Uterus (tissue), 4 donors: ENCODE measurements around the gene FASTK. TPM values are rescaled to one million over a fixed set of nuclear protein-coding genes. Genes with fewer than 3 reads are reported as not detected.

Source experiments
- DNase-seq, 2 donors: peaks; one replicate each; pipeline ENCODE4 v3.0.0-alpha.2; 2019 to 2020
- H3K27ac ChIP-seq, 2 donors: fragments of 200-600 bp; sonication (generic); 1 replicate in 1 of 2; 2 replicates in 1 of 2; pipeline ENCODE4 v1.5.1; 2016 to 2018
- H3K27me3 ChIP-seq, 2 donors: fragments of 200-600 bp; sonication (generic); one replicate each; pipeline ENCODE4 v1.5.1; 2018 to 2019; ENCODE audit warnings: control low read depth in 1 of 2
- H3K36me3 ChIP-seq, 2 donors: fragments of 200-600 bp; sonication (generic); one replicate each; pipeline ENCODE4 v1.5.1; 2019; ENCODE audit warnings: control low read depth in 1 of 2
- H3K4me1 ChIP-seq, 2 donors: fragments of 200-600 bp; sonication (generic); one replicate each; pipeline ENCODE4 v1.5.1; 2018 to 2019; ENCODE audit warnings: control low read depth in 1 of 2
- H3K4me3 ChIP-seq, 2 donors: fragments of 200-600 bp; sonication (generic); 1 replicate in 1 of 2; 2 replicates in 1 of 2; pipeline ENCODE4 v1.5.1; 2018 to 2019; ENCODE audit warnings: mild to moderate bottlenecking in 1 of 2
- H3K9me3 ChIP-seq, 2 donors: fragments of 200-600 bp; sonication (generic); one replicate each; pipeline ENCODE4 v1.5.1; 2019; ENCODE audit warnings: control low read depth in 1 of 2
- POLR2A ChIP-seq, 2 donors: fragments of 450-650 bp; IDR thresholded peaks; one replicate each; pipeline ENCODE4 v1.6.1; 2016; ENCODE audit warnings: antibody characterized with exemption in 2 of 2, mild to moderate bottlenecking in 1 of 2, moderate library complexity in 1 of 2
- intact Hi-C: fragments of 100-400 bp; cut with DNase I; formaldehyde crosslinking; loops from one replicate; pipeline ENCODE4 v1.15.1; 2023; ENCODE audit warnings: low total_unique reads
- total RNA-seq, 4 donors: library from RNA; depleted of rRNA in 3 of 4; stranded (reverse); fragments of >200 nt in 3 of 4; gene quantifications; one replicate each; pipeline versions ENCODE4 v1.1.0 to v1.2.4, GENCODE V29; 2014 to 2023
- TF ChIP-seq, protein P1 (sequence below), 4 experiments: fragments of 200-600 bp in 2 of 4; fragments of 450-650 bp in 2 of 4; sonication (generic) in 2 of 4; IDR thresholded peaks; one replicate each; pipeline ENCODE4 v1.5.1; 2016 to 2019; ENCODE audit warnings: antibody characterized with exemption in 4 of 4, mild to moderate bottlenecking in 2 of 4, moderate library complexity in 1 of 4
- donor health status: DM: yes; HTN: yes; CAD: no.

The FASTK gene
- total RNA-seq, 4 donors from 2014 or later: 37.1 to 84.9 (median 52.4) TPM

DNA sequence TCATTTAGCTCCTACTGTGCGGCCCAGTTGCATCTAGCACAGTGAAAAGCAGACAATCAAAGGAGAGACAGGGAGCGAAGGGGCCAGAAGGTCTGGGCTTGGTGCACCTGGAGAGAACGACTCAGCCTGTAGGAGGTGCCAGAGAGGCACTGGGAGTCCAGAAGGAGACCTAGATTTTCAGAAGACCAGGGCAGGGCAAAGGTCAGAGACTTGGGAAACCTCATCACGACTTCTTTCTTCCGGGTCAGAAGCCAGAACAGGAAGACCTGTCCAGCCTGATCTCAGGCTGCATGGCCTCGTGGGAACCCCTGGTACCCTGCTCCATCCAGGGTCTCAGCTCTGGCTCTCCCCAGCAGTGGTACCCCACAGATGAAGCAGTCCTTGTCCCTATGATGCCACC lies 10.8 kb upstream of the FASTK start:
- Histone ChIP-seq H3K4me1 (peaks cover 0 to 12% of the 10 kb centered on the region in 2 donors), H3K9me3 (no peaks in the 10 kb centered on the region), H3K4me3 (no peak overlapping the region), H3K27me3 (no peaks in the 10 kb centered on the region), H3K27ac (no peak overlapping the region), H3K36me3 (no peaks in the 10 kb centered on the region)
- no peak for DNase-seq
- TF ChIP-seq, protein P1, sequence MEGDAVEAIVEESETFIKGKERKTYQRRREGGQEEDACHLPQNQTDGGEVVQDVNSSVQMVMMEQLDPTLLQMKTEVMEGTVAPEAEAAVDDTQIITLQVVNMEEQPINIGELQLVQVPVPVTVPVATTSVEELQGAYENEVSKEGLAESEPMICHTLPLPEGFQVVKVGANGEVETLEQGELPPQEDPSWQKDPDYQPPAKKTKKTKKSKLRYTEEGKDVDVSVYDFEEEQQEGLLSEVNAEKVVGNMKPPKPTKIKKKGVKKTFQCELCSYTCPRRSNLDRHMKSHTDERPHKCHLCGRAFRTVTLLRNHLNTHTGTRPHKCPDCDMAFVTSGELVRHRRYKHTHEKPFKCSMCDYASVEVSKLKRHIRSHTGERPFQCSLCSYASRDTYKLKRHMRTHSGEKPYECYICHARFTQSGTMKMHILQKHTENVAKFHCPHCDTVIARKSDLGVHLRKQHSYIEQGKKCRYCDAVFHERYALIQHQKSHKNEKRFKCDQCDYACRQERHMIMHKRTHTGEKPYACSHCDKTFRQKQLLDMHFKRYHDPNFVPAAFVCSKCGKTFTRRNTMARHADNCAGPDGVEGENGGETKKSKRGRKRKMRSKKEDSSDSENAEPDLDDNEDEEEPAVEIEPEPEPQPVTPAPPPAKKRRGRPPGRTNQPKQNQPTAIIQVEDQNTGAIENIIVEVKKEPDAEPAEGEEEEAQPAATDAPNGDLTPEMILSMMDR (IDR thresholded peaks at IDR 0.05): peak in 1 of 4 experiments; percentile 25
- TF ChIP-seq POLR2A (IDR thresholded peaks at IDR 0.05): no peak
- intact Hi-C loops: no loop called here

DNA sequence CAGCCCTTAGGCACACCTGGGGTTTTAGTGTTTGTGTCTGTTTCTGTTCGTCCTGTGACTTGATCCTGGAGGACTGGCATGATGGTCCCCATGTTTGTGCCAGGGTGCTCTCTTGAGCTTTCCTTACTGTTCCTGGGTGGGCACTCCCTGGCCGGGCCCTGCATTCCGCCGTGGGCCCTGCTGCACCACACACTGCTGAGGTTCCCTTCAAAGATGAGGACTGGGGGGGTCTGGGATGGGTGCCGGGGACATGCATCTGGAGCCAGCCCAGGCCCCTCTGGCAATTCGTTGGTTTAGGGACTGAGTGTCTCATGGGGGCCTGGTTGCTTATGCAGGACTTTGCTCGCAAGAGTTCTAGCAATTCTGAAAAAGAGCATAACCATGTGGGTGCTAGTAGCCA lies 10.4 kb upstream of the FASTK start:
- intact Hi-C loops: no loop called here
- peaks cover 0 to 12% of the 10 kb centered on the region in 2 donors for H3K4me1 ChIP-seq
- no peak for DNase-seq

DNA sequence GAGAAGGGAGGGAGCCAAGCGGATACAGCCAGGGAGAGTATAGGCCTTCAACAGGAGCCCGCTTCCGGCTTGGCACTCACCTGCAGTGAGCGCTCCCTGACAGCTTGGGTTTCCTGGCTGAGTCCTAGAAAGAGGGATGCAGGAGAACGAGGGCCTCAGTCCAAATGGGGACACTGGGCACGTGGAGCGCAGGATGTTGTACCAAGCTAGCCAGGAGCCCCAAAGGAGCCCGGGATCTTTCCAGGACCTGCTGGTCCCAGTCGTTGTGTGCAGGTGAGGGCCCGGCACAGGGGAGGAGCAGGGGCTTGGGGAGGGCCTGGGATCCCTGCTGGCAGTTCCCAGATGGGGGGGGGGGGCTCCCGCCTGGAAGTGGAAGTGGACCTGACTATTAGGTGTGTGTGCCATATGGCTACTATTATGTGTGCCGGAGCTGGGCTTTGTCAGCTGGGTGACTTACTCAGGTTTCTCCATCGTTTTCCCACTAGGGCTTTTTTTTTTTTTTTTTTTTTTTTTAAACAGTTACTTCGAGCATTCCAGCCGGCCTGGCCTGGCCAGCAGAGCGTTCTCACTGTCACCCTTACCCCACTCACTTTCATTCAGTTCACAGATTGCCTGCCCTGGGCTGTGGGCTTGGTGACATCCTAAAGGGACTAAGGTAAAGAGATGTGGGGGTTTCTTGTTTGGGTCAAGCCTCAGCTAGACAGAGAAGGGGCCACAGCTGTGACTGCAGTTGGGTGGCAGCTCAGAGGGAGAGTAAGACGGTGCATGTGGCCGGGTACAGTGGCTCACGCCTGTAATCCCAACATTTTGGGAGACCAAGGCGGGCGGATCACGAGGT lies 9.5 kb upstream of the FASTK start:
- Histone ChIP-seq H3K4me3 (peak overlapping the region in 1 of 2 donors; percentile 9), H3K36me3 (no peaks in the 10 kb centered on the region), H3K9me3 (no peaks in the 10 kb centered on the region), H3K27me3 (no peaks in the 10 kb centered on the region), H3K4me1 (peaks cover 0 to 12% of the 10 kb centered on the region in 2 donors), H3K27ac (peak overlapping the region; percentile 73 to 88)
- DNase-seq: peak in 1 of 2 donors; percentile 33
- TF ChIP-seq, protein P1 (IDR thresholded peaks at IDR 0.05): no peak
- TF ChIP-seq POLR2A (IDR thresholded peaks at IDR 0.05): no peak
- intact Hi-C loops: no loop called here

More for the DNA sequence above, 10.4 kb upstream of the FASTK start:
- Histone ChIP-seq H3K4me3 (no peak overlapping the region), H3K27ac (no peak overlapping the region), H3K9me3 (no peaks in the 10 kb centered on the region), H3K27me3 (no peaks in the 10 kb centered on the region), H3K36me3 (no peaks in the 10 kb centered on the region)
- TF ChIP-seq, protein P1 (IDR thresholded peaks at IDR 0.05): no peak
- TF ChIP-seq POLR2A (IDR thresholded peaks at IDR 0.05): no peak

DNA sequence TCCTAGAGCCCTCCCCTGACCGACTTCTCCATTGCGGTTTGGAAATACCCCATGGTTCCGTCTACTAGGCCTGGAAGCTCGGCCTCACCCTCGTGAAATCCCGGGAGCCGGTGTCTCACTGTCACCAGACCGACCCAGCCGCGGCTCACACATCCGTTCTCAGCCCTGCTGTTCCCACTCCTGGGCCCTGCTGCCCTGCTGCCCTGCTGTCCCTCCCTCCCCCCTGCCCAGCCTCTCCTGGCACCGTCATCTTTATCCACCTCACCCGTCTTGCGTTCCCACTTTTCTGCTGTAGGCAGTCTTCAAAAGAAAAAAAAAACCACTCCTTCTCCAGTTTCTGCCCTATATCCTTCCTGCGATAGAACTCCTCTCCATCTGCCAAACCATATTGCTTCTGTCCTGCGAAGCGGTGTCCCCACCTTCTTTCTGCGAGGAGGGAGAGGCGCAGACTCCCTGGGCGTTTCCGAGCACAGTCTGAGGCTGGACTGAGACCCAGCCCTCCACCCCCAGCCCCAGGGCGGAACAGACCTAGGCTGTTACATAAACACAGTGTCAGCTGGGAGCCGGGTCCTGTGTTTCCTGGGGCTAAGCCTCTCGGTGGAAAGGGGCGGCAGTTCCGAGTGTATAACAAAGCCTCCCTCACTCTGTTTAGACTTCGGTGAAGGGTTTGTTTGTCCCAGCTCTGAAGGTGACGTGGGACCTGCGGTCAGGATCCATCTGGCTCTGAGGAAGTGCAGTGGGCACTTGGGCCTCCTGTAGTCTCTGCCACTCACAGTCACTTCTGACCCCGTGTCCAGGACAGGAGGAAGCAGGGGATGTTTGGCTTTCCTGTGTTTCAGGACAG lies 8.5 kb upstream of the FASTK start:
- H3K27me3 ChIP-seq: no peaks in the 10 kb centered on the region
- H3K36me3 ChIP-seq: no peaks in the 10 kb centered on the region
- intact Hi-C loops: no loop called here
- TF ChIP-seq POLR2A (IDR thresholded peaks at IDR 0.05): peak in 1 of 2 donors; percentile 35
- TF ChIP-seq, protein P1 (IDR thresholded peaks at IDR 0.05): no peak
- peak overlapping the region; percentile 9 to 12 for H3K4me3 ChIP-seq
- no peaks in the 10 kb centered on the region for H3K9me3 ChIP-seq
- H3K4me1 ChIP-seq: peaks cover 0 to 12% of the 10 kb centered on the region in 2 donors
- peak; percentile 62 to 65 for DNase-seq
- H3K27ac ChIP-seq: peak overlapping the region; percentile 73 to 88
